OCI-LY1 (cell line): Measurements from ENCODE around the gene LAMTOR2.

ENCODE experiments used
- H2AFZ ChIP-seq: fragments of 200-600 bp; sonication (generic), shearing (Covaris generic); 2 replicates; pipeline ENCODE4 v1.6.0; 2014; ENCODE audit warnings: antibody characterized with exemption, mild to moderate bottlenecking, low read length
- H3F3A ChIP-seq: fragments of 200-600 bp; sonication (generic), shearing (Covaris generic); 2 replicates; pipeline ENCODE4 v1.6.0; 2014; ENCODE audit warnings: mild to moderate bottlenecking, antibody characterized with exemption, low read length, moderate library complexity; ENCODE audit not compliant: insufficient read depth
- H3K27ac ChIP-seq: fragments of 200-600 bp; sonication (generic); 2 replicates; pipeline ENCODE4 v1.5.1; 2014; ENCODE audit warnings: low read length, mixed run types, mild to moderate bottlenecking, low read depth; ENCODE audit not compliant: poor library complexity, severe bottlenecking
- H3K27me3 ChIP-seq: fragments of 200-600 bp; sonication (generic); 2 replicates; pipeline ENCODE4 v1.6.0; 2014; ENCODE audit warnings: antibody characterized with exemption, mild to moderate bottlenecking, low read length, moderate library complexity; ENCODE audit not compliant: insufficient read depth
- H3K36me3 ChIP-seq: fragments of 200-600 bp; sonication (generic); 2 replicates; pipeline ENCODE4 v1.6.1; 2014; ENCODE audit warnings: mild to moderate bottlenecking, antibody characterized with exemption, low read length, moderate library complexity, mixed read lengths; ENCODE audit not compliant: insufficient read depth
- H3K4me1 ChIP-seq: fragments of 200-600 bp; sonication (generic); 2 replicates; pipeline ENCODE4 v1.5.1; 2014; ENCODE audit warnings: mild to moderate bottlenecking, low read length, moderate library complexity; ENCODE audit not compliant: insufficient read depth, severe bottlenecking
- H3K4me2 ChIP-seq: fragments of 200-600 bp; sonication (generic), shearing (Covaris generic); 2 replicates; pipeline ENCODE4 v1.6.1; 2014; ENCODE audit warnings: low read length
- H3K4me3 ChIP-seq: fragments of 200-600 bp; sonication (generic); 2 replicates; pipeline ENCODE4 v1.5.1; 2014; ENCODE audit warnings: low read length, low read depth, mild to moderate bottlenecking, mixed read lengths; ENCODE audit not compliant: poor library complexity, severe bottlenecking
- H3K79me2 ChIP-seq: fragments of 200-600 bp; shearing (Covaris generic); 2 replicates; pipeline ENCODE4 v1.6.1; 2016; ENCODE audit warnings: mixed run types, low read length, mixed read lengths; ENCODE audit not compliant: insufficient read depth
- H3K9ac ChIP-seq: fragments of 200-600 bp; sonication (generic), shearing (Covaris generic); 2 replicates; pipeline ENCODE4 v1.6.1; 2014; ENCODE audit warnings: mild to moderate bottlenecking, low read length, mixed read lengths
- H3K9me2 ChIP-seq: fragments of 200-600 bp; sonication (generic), shearing (Covaris generic); 2 replicates; pipeline ENCODE4 v1.6.1; 2014; ENCODE audit warnings: low read depth, mild to moderate bottlenecking, low read length, mixed read lengths
- H3K9me3 ChIP-seq: fragments of 200-600 bp; shearing (Covaris generic); 2 replicates; pipeline ENCODE4 v1.6.1; 2014; ENCODE audit warnings: low read length, mixed read lengths
- H4K20me1 ChIP-seq: fragments of 200-600 bp; sonication (generic), shearing (Covaris generic); 2 replicates; pipeline ENCODE4 v1.6.0; 2016; ENCODE audit warnings: mild to moderate bottlenecking, low read length; ENCODE audit not compliant: insufficient read depth
- EZH2 ChIP-seq: fragments of 200-600 bp; sonication (generic), shearing (Covaris generic); IDR thresholded peaks from 2 replicates; pipeline ENCODE4 v1.8.0; 2017; ENCODE audit warnings: borderline replicate concordance, mixed run types, mild to moderate bottlenecking, antibody characterized with exemption, low read length, moderate library complexity, mixed read lengths
- TF ChIP-seq, protein P1 (sequence below): fragments of 200-600 bp; sonication (generic), shearing (Covaris generic); IDR thresholded peaks from 2 replicates; pipeline ENCODE4 v1.5.1; 2017; ENCODE audit warnings: mild to moderate bottlenecking, antibody characterized with exemption, low read length, moderate library complexity, mixed read lengths

LAMTOR2 gene

GRCh38 chr1:156099282-156099681 lies 44.7 kb downstream of the LAMTOR2 start:
- Histone ChIP-seq H4K20me1 (no peaks in the 10 kb centered on the region), H3F3A (no peaks in the 10 kb centered on the region), H3K4me2 (no peak overlapping the region), H3K79me2 (no peaks in the 10 kb centered on the region), H3K9me3 (no peaks in the 10 kb centered on the region), H3K36me3 (no peaks in the 10 kb centered on the region), H3K9me2 (no peaks in the 10 kb centered on the region), H3K9ac (no peak overlapping the region), H2AFZ (no peak overlapping the region), H3K27ac (no peak overlapping the region), H3K27me3 (peaks cover 4% of the 10 kb centered on the region; the same call in 1 of the 2 replicates), H3K4me1 (no peaks in the 10 kb centered on the region), H3K4me3 (no peak overlapping the region)
- no peak for TF ChIP-seq EZH2
- TF ChIP-seq, protein P1, sequence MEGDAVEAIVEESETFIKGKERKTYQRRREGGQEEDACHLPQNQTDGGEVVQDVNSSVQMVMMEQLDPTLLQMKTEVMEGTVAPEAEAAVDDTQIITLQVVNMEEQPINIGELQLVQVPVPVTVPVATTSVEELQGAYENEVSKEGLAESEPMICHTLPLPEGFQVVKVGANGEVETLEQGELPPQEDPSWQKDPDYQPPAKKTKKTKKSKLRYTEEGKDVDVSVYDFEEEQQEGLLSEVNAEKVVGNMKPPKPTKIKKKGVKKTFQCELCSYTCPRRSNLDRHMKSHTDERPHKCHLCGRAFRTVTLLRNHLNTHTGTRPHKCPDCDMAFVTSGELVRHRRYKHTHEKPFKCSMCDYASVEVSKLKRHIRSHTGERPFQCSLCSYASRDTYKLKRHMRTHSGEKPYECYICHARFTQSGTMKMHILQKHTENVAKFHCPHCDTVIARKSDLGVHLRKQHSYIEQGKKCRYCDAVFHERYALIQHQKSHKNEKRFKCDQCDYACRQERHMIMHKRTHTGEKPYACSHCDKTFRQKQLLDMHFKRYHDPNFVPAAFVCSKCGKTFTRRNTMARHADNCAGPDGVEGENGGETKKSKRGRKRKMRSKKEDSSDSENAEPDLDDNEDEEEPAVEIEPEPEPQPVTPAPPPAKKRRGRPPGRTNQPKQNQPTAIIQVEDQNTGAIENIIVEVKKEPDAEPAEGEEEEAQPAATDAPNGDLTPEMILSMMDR = no peak

GRCh38 chr1:156100205-156100995 lies 45.8 kb downstream of the LAMTOR2 start:
- Histone ChIP-seq H3K36me3 (no peaks in the 10 kb centered on the region), H3K9me2 (no peaks in the 10 kb centered on the region), H4K20me1 (no peaks in the 10 kb centered on the region), H3K79me2 (no peaks in the 10 kb centered on the region), H3K4me1 (peaks cover 3% of the 10 kb centered on the region), H3K4me3 (no peak overlapping the region), H3K27ac (no peak overlapping the region), H3K4me2 (no peak overlapping the region), H3K27me3 (peaks cover 9% of the 10 kb centered on the region), H3K9ac (no peak overlapping the region), H2AFZ (no peak overlapping the region), H3F3A (no peaks in the 10 kb centered on the region), H3K9me3 (no peaks in the 10 kb centered on the region)
- TF ChIP-seq, protein P1 = no peak
- TF ChIP-seq EZH2 = no peak

- H3K4me2 ChIP-seq = no peak overlapping the region
- H3K9ac ChIP-seq = no peak overlapping the region
- H3F3A ChIP-seq = peaks cover 2% of the 10 kb centered on the region; the same call in 1 of the 2 replicates
- no peaks in the 10 kb centered on the region for H4K20me1 ChIP-seq
- TF ChIP-seq EZH2 = no peak
- TF ChIP-seq, protein P1 = no peak
- H3K9me3 ChIP-seq = no peaks in the 10 kb centered on the region
- peaks cover 9% of the 10 kb centered on the region for H3K27me3 ChIP-seq
- no peaks in the 10 kb centered on the region for H3K9me2 ChIP-seq
- H3K79me2 ChIP-seq = no peaks in the 10 kb centered on the region
- H3K27ac ChIP-seq = no peak overlapping the region
- H3K36me3 ChIP-seq = no peaks in the 10 kb centered on the region
- H2AFZ ChIP-seq = no peak overlapping the region
- H3K4me1 ChIP-seq = peaks cover 15% of the 10 kb centered on the region
- no peak overlapping the region for H3K4me3 ChIP-seq
Observed at GRCh38 chr1:156101880-156102279, 47.3 kb downstream of the LAMTOR2 start.
